K562 (cell line): Measurements from ENCODE around the gene ARHGAP18. TPM values are rescaled to one million over a fixed set of nuclear protein-coding genes. Genes with fewer than 3 reads are reported as not detected.

Experiments used
- ATAC-seq: fragments of 200-7000 bp; cut with Tn5 transposase; 3 replicates; pipeline ENCODE4 v1.9.1; 2020; ENCODE audit warnings: moderate library complexity
- BruUV-seq: library from RNA; stranded (reverse); fragments of 400-500 nt; replicated peaks from 2 replicates; lab custom pipeline; 2021; lab: Mats Ljungman, UMichigan
- CTCF ChIA-PET: fragments of 300-600 bp; formaldehyde crosslinking; extraction: SDS; loops from one replicate; lab custom pipeline; 2021; ENCODE audit warnings: low intra/inter-chr PET ratio; lab: Yijun Ruan, JAX
- POLR2A ChIA-PET: fragments of 300-600, 350-650 bp; sonication (Branson Sonifier 250); formaldehyde crosslinking; extraction: SDS; loops from one replicate; lab custom pipeline; 2021; ENCODE audit warnings: antibody characterized with exemption, inconsistent platforms; lab: Yijun Ruan, JAX
- DNase-seq, 4 experiments: peaks; one replicate each; pipeline versions ENCODE4 v3.0.0 to v3.0.0-alpha.2; 2011 to 2018; ENCODE audit warnings: low spot score in 3 of 4, mixed read lengths in 3 of 4; ENCODE audit errors: extremely low read depth in 1 of 4
- FAIRE-seq: peaks from 2 replicates; lab custom pipeline; 2011; peaks lifted over from hg19 to GRCh38; lab: Jason Lieb, UNC
- H2AFZ ChIP-seq: 2 replicates; pipeline ENCODE4 v1.6.0; 2011; ENCODE audit warnings: low read depth, low read length, control low read depth, inconsistent platforms
- H3K27ac ChIP-seq: fragments of 200-600 bp; 3 replicates; pipeline ENCODE4 v1.8.0; 2011; ENCODE audit warnings: low read depth, mild to moderate bottlenecking, control low read depth, inconsistent platforms, low read length, moderate library complexity, mixed read lengths; ENCODE audit errors: extremely low read depth
- H3K27me3 ChIP-seq, 2 experiments: fragments of 300-600 bp in 1 of 2; 2 replicates in 1 of 2; 3 replicates in 1 of 2; pipeline versions ENCODE4 v1.6.0 to v1.8.0; 2011; ENCODE audit warnings: inconsistent platforms in 2 of 2, low read length in 2 of 2, mild to moderate bottlenecking in 1 of 2, mixed read lengths in 1 of 2, moderate library complexity in 1 of 2; ENCODE audit not compliant: control insufficient read depth in 2 of 2, insufficient read depth in 2 of 2
- H3K36me3 ChIP-seq: fragments of 300-600 bp; 3 replicates; pipeline ENCODE4 v1.8.0; 2011; ENCODE audit warnings: mild to moderate bottlenecking, low read length, inconsistent platforms; ENCODE audit not compliant: control insufficient read depth, insufficient read depth
- H3K4me1 ChIP-seq, 2 experiments: fragments of 200-600 bp in 1 of 2; replicated peaks in 1 of 2; 2 replicates in 1 of 2; 3 replicates in 1 of 2; pipeline versions ENCODE4 v1.5.1 to v1.8.0; 2011; ENCODE audit warnings: inconsistent platforms in 2 of 2, low read length in 2 of 2, mild to moderate bottlenecking in 1 of 2, mixed read lengths in 1 of 2, moderate library complexity in 1 of 2; ENCODE audit not compliant: control insufficient read depth in 2 of 2, insufficient read depth in 2 of 2
- H3K4me2 ChIP-seq: 2 replicates; pipeline ENCODE4 v1.6.1; 2011; ENCODE audit warnings: low read length, control low read depth, inconsistent platforms, mixed read lengths; ENCODE audit not compliant: insufficient read depth
- H3K4me3 ChIP-seq: fragments of 200-600 bp; sonication (generic), shearing (Covaris generic); 2 replicates; pipeline ENCODE4 v1.5.1; 2016; ENCODE audit warnings: control low read depth, inconsistent platforms
- H3K79me2 ChIP-seq: fragments of 200-600 bp; 3 replicates; pipeline ENCODE4 v1.8.0; 2011; ENCODE audit warnings: low read length, inconsistent platforms; ENCODE audit not compliant: control insufficient read depth, insufficient read depth
- H3K9ac ChIP-seq, 2 experiments: 2 replicates each; pipeline versions ENCODE4 v1.6.0 to v1.6.1; 2011; ENCODE audit warnings: low read depth in 2 of 2, low read length in 2 of 2, control low read depth in 1 of 2, inconsistent platforms in 1 of 2, mild to moderate bottlenecking in 1 of 2, mixed read lengths in 1 of 2; ENCODE audit not compliant: insufficient read depth in 1 of 2
- H3K9me1 ChIP-seq: one replicate; pipeline ENCODE4 v1.6.0; 2011; ENCODE audit warnings: inconsistent platforms, mild to moderate bottlenecking, low read length, moderate library complexity; ENCODE audit not compliant: control insufficient read depth, insufficient read depth
- H3K9me3 ChIP-seq: replicated peaks from 2 replicates; pipeline ENCODE4 v1.5.1; 2011; ENCODE audit warnings: low read depth, low read length, inconsistent platforms; ENCODE audit not compliant: control insufficient read depth, insufficient read depth
- H4K20me1 ChIP-seq: replicated peaks from 2 replicates; pipeline ENCODE4 v1.6.1; 2011; ENCODE audit warnings: low read length, inconsistent platforms, mixed read lengths; ENCODE audit not compliant: control insufficient read depth, insufficient read depth
- NR2C2 ChIP-seq, 2 experiments: fragments of 200-800 bp in 1 of 2; sonication (Bioruptor generic) in 1 of 2; sonication (generic) in 1 of 2; formaldehyde crosslinking in 1 of 2; IDR thresholded peaks; 2 replicates each; pipeline versions ENCODE4 v1.6.1 to v1.8.0; 2016 to 2022; ENCODE audit warnings: mild to moderate bottlenecking in 1 of 2, missing compliant biosample characterization in 1 of 2, missing genetic modification characterization in 1 of 2, missing genetic modification reagents in 1 of 2
- PRMT5 ChIP-seq: sonication (generic); formaldehyde crosslinking; IDR thresholded peaks from 2 replicates; pipeline ENCODE4 v1.5.0; 2020; ENCODE audit warnings: missing genetic modification reagents
- SAFB2 ChIP-seq: fragments of 200-400 bp; formaldehyde crosslinking; IDR thresholded peaks from 2 replicates; pipeline ENCODE4 v1.6.1; 2018; ENCODE audit warnings: borderline replicate concordance, low read length, low read depth, moderate library complexity; ENCODE audit not compliant: severe bottlenecking
- TBL1XR1 ChIP-seq, 2 experiments: IDR thresholded peaks; 2 replicates each; pipeline ENCODE4 v1.6.1; 2012; ENCODE audit warnings: improper control_type of control experiment in 2 of 2, low read length in 2 of 2, mild to moderate bottlenecking in 1 of 2
- THRB ChIP-seq: fragments of 450-650 bp; formaldehyde crosslinking; conservative IDR thresholded peaks from 2 replicates; pipeline ENCODE4 v1.4.0; 2022; ENCODE audit warnings: mild to moderate bottlenecking, missing genetic modification characterization
- USF1 ChIP-seq: sonication (generic); formaldehyde crosslinking; IDR thresholded peaks from 2 replicates; pipeline ENCODE4 v1.9.0; 2022; ENCODE audit warnings: mild to moderate bottlenecking, missing genetic modification reagents
- WGBS: fragments of 100-300 bp; shearing (Covaris generic); methylation state at CpG from one replicate; pipeline ENCODE4 v1.1.6; 2016; ENCODE audit warnings: low coverage, mixed read lengths; ENCODE audit not compliant: insufficient coverage; ENCODE audit errors: missing lambda C conversion rate; 5-methylcytosine and 5-hydroxymethylcytosine counted together
- in situ Hi-C: fragments of 300-500 bp; cut with MboI; formaldehyde crosslinking; loops from 4 replicates; pipeline ENCODE4 v1.15.0; 2018; ENCODE audit warnings: inconsistent platforms, mixed read lengths
- intact Hi-C: fragments of 100-400 bp; cut with micrococcal nuclease; formaldehyde crosslinking; loops from 2 replicates; pipeline ENCODE4 v1.14.2; 2022
- polyA plus RNA-seq, 8 experiments: library from polyadenylated mRNA; depleted of rRNA in 4 of 8; stranded (reverse) in 5 of 8; unstranded in 3 of 8; fragments of >200 nt; fragmentation: Nextera tagmentation in 2 of 8; fragmentation: Illumina TruSeq in 1 of 8; extraction: Ambion mirVana in 2 of 8; extraction: Trizol in 1 of 8; gene quantifications; 2 replicates each; pipeline versions ENCODE4 v1.2.1 to v1.2.3, GENCODE V29; 2011 to 2014; ENCODE audit warnings: inconsistent platforms in 1 of 8, missing spikeins in 1 of 8
- total RNA-seq, 7 experiments: library from RNA; depleted of rRNA in 6 of 7; stranded (reverse); fragments of >200 nt in 6 of 7; fragmentation: Illumina TruSeq in 2 of 7; extraction: Trizol in 2 of 7; gene quantifications; 2 replicates each; pipeline versions ENCODE4 v1.2.1 to v1.2.3, GENCODE V29; 2011 to 2021; ENCODE audit warnings: low replicate concordance in 1 of 7
- TF ChIP-seq, protein P1 (sequence below): fragments of 450-650 bp; IDR thresholded peaks from 2 replicates; pipeline ENCODE4 v1.6.1; 2018; ENCODE audit warnings: mild to moderate bottlenecking, low read depth; ENCODE audit not compliant: partially characterized antibody
- TF ChIP-seq, protein P2 (sequence below): IDR thresholded peaks from 2 replicates; pipeline ENCODE4 v1.6.1; 2012; ENCODE audit warnings: low read depth, low read length, improper control_type of control experiment, borderline replicate concordance
- TF ChIP-seq, protein P3 (sequence below): sonication (generic); formaldehyde crosslinking; IDR thresholded peaks from 2 replicates; pipeline ENCODE4 v1.4.0; 2020; ENCODE audit warnings: mild to moderate bottlenecking, missing genetic modification reagents
- TF ChIP-seq, protein P4 (sequence below): fragments of 250-450 bp; sonication (Bioruptor Pico); IDR thresholded peaks from 2 replicates; pipeline ENCODE4 v1.8.0; 2022; ENCODE audit warnings: moderate library complexity, mild to moderate bottlenecking, inconsistent platforms

ARHGAP18 gene
- total and polyA plus RNA-seq, 9 of the 15 experiments (the other 6 are each of a cell fraction or from before 2014, with no cell fraction given): 13.3 to 29.7 (median 21.1) TPM

- BruUV-seq: no TSS peak
- TF ChIP-seq, protein P1, sequence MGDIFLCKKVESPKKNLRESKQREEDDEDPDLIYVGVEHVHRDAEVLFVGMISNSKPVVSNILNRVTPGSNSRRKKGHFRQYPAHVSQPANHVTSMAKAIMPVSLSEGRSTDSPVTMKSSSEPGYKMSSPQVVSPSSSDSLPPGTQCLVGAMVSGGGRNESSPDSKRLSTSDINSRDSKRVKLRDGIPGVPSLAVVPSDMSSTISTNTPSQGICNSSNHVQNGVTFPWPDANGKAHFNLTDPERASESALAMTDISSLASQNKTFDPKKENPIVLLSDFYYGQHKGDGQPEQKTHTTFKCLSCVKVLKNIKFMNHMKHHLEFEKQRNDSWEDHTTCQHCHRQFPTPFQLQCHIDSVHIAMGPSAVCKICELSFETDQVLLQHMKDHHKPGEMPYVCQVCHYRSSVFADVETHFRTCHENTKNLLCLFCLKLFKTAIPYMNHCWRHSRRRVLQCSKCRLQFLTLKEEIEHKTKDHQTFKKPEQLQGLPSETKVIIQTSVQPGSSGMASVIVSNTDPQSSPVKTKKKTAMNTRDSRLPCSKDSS: no peak
- TF ChIP-seq PRMT5 (CRISPR knock-in tag): no peak
- no peak for TF ChIP-seq SAFB2
- no peak for TF ChIP-seq TBL1XR1 (IDR thresholded peaks at IDR 0.05; ENCODE audit: low read length in 2 of 2)
- TF ChIP-seq, protein P2, sequence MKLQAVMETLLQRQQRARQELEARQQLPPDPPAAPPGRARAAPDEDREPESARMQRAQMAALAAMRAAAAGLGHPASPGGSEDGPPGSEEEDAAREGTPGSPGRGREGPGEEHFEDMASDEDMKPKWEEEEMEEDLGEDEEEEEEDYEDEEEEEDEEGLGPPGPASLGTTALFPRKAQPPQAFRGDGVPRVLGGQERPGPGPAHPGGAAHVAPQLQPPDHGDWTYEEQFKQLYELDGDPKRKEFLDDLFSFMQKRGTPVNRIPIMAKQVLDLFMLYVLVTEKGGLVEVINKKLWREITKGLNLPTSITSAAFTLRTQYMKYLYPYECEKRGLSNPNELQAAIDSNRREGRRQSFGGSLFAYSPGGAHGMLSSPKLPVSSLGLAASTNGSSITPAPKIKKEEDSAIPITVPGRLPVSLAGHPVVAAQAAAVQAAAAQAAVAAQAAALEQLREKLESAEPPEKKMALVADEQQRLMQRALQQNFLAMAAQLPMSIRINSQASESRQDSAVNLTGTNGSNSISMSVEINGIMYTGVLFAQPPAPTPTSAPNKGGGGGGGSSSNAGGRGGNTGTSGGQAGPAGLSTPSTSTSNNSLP: no peak
- no peak for TF ChIP-seq NR2C2 (CRISPR knock-in tag; IDR thresholded peaks at IDR 0.05)
- TF ChIP-seq NR2C2 (tag; IDR thresholded peaks at IDR 0.05): no peak
- TF ChIP-seq, protein P3, sequence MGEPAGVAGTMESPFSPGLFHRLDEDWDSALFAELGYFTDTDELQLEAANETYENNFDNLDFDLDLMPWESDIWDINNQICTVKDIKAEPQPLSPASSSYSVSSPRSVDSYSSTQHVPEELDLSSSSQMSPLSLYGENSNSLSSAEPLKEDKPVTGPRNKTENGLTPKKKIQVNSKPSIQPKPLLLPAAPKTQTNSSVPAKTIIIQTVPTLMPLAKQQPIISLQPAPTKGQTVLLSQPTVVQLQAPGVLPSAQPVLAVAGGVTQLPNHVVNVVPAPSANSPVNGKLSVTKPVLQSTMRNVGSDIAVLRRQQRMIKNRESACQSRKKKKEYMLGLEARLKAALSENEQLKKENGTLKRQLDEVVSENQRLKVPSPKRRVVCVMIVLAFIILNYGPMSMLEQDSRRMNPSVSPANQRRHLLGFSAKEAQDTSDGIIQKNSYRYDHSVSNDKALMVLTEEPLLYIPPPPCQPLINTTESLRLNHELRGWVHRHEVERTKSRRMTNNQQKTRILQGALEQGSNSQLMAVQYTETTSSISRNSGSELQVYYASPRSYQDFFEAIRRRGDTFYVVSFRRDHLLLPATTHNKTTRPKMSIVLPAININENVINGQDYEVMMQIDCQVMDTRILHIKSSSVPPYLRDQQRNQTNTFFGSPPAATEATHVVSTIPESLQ (CRISPR knock-in tag): no peak
- TF ChIP-seq THRB (CRISPR knock-in tag): no peak
- TF ChIP-seq, protein P4, sequence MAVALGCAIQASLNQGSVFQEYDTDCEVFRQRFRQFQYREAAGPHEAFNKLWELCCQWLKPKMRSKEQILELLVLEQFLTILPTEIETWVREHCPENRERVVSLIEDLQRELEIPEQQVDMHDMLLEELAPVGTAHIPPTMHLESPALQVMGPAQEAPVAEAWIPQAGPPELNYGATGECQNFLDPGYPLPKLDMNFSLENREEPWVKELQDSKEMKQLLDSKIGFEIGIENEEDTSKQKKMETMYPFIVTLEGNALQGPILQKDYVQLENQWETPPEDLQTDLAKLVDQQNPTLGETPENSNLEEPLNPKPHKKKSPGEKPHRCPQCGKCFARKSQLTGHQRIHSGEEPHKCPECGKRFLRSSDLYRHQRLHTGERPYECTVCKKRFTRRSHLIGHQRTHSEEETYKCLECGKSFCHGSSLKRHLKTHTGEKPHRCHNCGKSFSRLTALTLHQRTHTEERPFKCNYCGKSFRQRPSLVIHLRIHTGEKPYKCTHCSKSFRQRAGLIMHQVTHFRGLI (CRISPR knock-in tag): no peak
- TF ChIP-seq USF1 (CRISPR knock-in tag): no peak
Measured at GRCh38 chr6:129623008-129623732, 86.8 kb downstream of the ARHGAP18 start.

More at GRCh38 chr6:129623008-129623732, 86.8 kb downstream of the ARHGAP18 start:
- H3K4me3 ChIP-seq: no peak overlapping the region
- FAIRE-seq (no peak), ATAC-seq (no peak), DNase-seq (no peak)
- H3K27me3 ChIP-seq: no peaks in the 10 kb centered on the region
- ChIA-PET POLR2A (no interaction called here), CTCF (interaction anchor here (0.5 kb wide), 1 partner anchor 1698 kb away, joined by 3 read pairs; no protein-coding TSS in a partner anchor)
- peaks cover 2% of the 10 kb centered on the region; the same call in 1 of the 2 replicates for H3K9me3 ChIP-seq
- H3K27ac ChIP-seq: no peak overlapping the region
- peaks cover 8% of the 10 kb centered on the region; the same call in 1 of the 3 replicates for H3K36me3 ChIP-seq
- H3K79me2 ChIP-seq: no peaks in the 10 kb centered on the region
- no peaks in the 10 kb centered on the region for H4K20me1 ChIP-seq
- H3K4me1 ChIP-seq: no peaks in the 10 kb centered on the region
- no peak overlapping the region for H3K9ac ChIP-seq
- H3K9me1 ChIP-seq: no peaks in the 10 kb centered on the region
- WGBS: 76% methylated on average over 3 of the region's 3 CpGs
- H2AFZ ChIP-seq: no peak overlapping the region
- in situ Hi-C loops (no loop called here), intact Hi-C loops (no loop called here)
- no peak overlapping the region for H3K4me2 ChIP-seq
